Activated CD4-positive, alpha-beta T cell treated with anti-CD3 and anti-CD28 coated beads, Interleukin-2, amount 50 U/mL, for 24 hours (primary cell): ENCODE measurements around the gene ENPP6.
A peak's percentile ranks its signal among the peaks of the same experiment; 100 is the strongest.

Source experiments
- DNase-seq, 2 donors: peaks; one replicate each; pipeline ENCODE4 v3.0.0-alpha.2; 2020; ENCODE audit warnings: low read depth in 1 of 2, low spot score in 1 of 2

ENPP6 gene

DNA sequence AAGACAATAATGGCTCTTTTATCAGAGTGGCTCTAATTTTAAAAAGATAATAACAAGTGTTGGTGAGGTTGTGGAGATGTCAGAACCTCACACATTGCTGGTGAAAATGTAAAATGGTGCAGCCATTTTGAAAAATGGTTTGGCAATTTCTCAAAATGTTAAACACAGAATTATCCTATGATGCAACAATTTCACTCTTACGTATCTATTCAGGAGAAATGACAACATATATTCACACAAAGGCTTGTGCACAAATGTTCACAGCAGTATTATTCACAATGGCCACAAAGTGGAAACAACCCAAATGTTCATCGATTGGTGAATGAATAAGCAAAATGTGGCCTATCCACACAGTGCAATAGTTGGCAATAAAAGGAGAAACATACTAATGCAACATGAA lies 24.7 kb downstream of the ENPP6 start:
- DNase-seq = no peak

DNA sequence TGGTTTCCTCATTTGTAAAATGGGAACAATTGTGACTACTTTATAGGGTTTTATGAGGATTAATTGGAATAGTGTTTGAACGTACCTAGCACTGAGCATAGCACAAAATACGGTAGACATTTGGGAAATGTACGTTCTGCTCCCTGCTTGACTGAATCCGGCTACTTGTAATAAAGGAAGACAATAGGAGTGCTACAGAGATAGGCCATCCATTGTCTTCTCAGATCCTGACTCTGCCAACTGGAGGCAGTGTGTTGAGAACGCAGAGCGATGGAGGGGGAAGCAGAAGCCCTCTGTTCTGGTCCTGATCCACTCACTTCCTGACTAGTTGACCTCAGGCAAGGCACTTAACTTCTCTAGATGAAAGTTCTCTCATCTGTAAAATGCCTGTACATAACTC lies 26.4 kb downstream of the ENPP6 start:
- no peak for DNase-seq

DNA sequence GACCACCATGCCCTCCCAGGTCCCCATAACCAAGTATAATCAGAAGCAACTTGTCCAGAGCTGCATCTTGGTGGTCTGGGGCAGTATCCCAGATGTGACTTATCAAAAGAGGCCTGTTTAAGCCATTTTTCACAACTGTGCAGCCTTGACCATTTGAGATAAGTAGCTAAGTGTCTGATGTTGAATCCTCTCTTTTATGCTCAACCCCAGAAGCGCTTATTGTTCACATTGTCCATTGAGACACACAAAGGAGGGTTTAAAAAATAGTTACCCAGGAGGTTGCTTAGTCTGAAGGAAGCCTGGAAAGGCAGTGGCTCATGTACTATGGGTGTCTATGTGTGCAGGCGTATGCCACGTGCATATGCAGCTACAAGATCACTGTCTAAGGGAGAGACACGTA lies 27.0 kb downstream of the ENPP6 start:
- DNase-seq = no peak

GRCh38 chr4:184189966-184190365 lies 27.7 kb downstream of the ENPP6 start:
- no peak for DNase-seq

GRCh38 chr4:184188443-184189400 lies 29.0 kb downstream of the ENPP6 start:
- no peak for DNase-seq

- DNase-seq = no peak
Observed at GRCh38 chr4:184177271-184177670, 40.4 kb downstream of the ENPP6 start.

DNA sequence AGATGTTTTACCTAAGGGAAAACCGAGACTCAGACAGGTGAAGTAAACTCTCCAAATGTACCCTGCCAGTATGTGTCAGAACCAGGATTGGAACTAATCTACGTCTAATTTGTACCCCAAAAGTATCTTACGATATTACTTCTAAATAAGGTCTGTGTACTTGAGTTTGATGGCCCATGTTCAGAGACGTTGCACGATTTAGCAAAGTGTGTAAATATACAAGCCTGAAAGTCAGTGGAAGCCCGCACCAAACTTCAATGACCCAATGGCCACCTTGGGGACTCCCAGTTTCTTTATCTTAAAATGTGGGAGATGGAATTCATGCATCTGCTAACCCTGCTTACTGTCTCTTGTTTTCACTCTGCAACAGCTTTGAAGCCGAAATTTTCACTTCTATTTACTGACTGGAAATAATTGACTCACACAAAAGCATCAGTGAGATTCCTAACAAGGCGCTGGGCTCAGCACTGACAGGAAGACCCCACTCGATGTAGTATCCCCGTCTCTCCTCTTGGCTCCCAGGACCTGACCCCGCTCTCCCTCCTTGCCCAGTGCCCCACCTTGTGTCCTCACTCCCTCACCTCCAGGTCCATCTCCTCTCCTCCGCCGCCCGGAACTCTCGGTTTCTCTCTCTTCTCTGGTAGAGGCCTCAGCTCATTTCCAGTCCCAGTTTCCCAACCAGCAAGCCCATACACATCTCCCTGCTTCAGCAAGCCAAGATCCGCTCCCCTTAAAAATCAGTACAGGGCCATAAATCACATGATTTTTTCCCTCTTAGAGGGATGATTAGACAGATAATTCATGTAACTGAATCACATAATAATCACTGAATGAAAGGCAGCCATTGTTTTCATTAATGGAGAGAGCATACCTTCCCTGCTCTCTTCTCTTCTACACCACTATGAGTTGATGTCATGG lies 42.8 kb downstream of the ENPP6 start:
- DNase-seq = no peak

GRCh38 chr4:184171011-184171410 lies 46.7 kb downstream of the ENPP6 start:
- no peak for DNase-seq

GRCh38 chr4:184169225-184169867 lies 48.3 kb downstream of the ENPP6 start:
- DNase-seq = no peak

DNA sequence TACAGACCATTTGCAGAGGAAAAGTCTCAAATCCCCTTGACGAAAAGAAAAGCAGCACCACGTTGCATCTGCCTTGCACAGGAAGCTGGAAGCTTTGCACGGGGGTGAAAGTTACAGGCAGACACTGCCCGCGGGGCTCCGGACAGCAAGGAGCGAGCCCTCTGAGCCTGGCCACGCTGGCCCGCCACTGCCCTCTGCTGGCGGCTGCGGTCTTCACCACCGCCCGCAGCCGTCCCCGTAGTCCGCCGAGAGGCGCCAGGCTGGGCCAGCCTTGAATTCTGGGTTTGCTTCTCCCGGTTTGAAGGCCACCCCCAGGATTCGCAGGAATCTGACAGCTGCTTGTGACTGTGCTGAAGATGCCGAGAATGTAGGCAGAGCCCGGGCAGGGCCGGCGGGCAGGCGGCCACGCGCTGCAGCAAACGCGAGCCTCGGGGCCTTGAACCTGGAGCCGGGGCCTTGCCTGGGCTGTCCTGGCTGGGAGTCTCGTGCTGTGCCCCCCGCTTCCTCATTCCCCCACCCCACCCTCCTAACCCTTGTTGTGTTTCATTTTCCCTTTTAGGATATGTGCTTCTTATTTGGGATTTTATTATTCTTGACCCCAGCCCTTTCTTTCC lies 49.2 kb downstream of the ENPP6 start:
- DNase-seq = peak; percentile 3 to 43

GRCh38 chr4:184167576-184167975 lies 50.1 kb downstream of the ENPP6 start:
- no peak for DNase-seq

DNA sequence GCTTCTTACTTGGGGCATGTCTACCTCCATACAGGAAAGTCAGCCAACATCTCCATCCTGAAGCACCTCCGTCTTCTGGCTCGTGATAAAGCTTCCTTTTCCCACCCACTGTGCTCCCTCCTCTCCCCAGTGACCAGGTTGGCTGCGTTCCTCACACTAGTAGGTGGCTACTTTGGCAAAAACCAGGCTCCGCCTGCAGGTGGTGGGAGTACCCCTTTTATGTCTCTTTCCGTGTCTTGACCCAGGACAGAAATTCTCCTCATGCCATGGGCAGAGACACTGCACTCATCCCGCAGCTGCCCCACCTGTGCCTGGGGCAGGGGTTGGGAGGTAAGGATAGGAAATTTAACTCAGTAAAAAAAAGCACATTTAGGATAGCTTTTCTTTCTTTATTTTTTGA lies 50.9 kb downstream of the ENPP6 start:
- DNase-seq = no peak

DNA sequence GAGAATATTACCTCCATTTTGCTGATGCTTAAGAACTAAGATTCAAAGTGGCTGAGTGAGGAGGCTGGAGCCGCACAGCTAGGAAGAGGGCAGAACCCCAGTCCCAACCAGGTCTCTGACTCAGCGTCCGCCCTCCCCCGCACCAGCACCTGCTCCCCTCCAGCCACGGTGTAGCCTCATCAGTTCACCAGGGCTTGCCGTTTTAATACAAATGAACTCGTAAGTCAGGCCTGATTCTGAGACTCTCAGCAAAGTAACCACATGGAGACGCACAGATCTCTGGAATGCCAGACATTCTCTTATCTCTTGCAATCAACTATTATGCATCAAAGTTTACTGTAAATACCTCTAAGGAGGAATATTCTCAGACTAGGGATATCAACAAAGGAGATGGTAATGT lies 52.4 kb downstream of the ENPP6 start:
- no peak for DNase-seq

DNA sequence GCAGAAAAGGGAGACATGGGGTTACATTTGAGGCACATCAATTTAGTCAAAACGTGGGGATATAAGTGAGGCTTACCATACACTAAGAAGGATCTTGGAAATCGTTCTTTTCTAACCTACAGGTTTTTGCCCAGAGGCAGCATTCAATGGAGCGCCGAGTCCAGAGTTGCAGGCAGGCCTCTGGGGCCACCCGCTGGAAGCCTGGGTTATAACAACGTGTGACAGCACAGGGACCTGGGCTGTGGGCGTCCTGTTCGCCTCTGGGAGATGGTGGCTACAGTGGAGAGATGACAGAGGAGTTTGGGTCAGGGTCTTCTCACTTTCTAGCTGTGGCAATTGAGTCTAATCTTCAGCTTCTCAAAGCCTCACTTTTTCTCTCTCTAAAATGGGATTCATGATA lies 53.9 kb downstream of the ENPP6 start:
- no peak for DNase-seq

DNA sequence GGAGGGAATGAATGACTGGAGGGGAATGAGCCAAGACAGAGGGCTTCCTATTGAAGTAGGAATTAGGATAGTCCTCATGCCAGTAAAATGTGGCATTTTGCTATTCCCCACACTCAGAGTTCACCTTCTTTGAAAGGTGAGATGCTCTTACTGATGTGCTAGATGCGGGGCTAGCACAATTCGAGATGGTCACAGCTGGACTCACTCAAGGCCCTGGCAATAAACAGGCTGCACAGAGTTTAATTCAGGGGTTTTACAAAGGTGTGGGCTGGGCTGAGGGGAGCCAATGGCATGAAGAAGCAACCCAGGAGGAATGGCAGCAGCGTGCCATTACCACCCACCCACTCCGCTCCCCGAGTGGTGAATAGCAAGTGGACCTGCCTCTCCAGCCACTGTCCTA lies 55.1 kb downstream of the ENPP6 start:
- DNase-seq = no peak

GRCh38 chr4:184157322-184157721 lies 60.4 kb downstream of the ENPP6 start:
- no peak for DNase-seq

DNA sequence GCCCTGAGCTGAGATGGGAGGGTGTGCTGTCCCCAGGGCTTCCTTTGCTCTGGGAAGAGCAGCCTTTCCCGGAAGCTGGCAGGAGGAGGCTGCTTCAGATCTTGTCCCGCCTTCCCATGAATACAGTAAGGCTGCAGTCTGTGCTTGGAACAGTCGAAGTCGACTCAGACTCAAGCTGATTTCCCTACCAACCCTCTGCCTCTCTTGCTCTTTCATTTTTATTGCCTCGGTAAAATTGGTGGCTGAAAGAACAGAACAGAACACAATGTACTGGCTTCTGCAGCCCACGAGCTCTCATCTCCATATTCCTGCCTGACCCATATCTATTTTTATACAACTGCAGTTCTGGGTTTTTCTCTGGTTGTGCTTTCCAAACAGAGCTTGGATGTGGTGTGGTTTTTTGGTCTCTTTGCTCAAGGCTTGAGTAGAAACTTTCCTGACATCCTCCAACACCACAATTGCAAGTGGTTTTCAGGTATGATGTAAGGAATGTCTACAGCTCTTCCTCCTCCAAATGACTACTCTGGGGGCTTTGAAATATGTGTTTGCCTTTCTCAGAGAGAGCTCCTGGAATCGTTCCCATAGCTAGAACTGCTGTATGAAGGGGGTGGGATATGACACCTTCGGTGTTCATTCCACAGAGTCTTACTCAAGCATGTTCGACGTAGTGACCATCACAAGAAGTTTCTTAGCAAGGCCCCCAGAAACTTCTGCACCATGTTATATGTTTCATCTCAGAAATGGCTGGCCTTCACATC lies 61.3 kb downstream of the ENPP6 start:
- DNase-seq = no peak

GRCh38 chr4:184154199-184154598 lies 63.5 kb downstream of the ENPP6 start:
- no peak for DNase-seq

- no peak for DNase-seq
Observed at GRCh38 chr4:184153781-184154180, 63.9 kb downstream of the ENPP6 start.

DNA sequence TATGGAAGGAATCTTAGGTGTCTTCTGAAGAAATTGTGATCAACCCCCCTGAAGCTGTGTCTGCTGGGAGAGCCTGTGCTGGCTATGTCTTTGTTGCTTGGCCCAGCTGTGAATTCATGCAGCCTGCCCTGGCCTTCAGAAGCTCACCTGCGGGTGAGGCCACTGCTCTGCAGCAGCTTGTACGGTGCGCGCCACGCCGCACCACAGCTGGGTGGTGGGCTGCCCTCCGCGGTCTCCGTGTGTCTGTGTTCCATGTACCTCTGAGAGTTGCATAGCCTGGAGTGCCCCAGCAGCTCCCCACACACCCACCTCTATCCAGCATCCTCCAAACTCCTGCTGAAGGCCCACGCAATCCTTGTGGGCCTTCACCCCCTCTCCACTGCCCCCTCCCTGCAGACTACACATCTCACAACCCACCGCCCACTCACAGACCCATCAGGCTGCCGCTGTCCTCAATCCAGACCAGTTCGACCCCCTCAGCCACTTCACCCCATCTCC lies 65.6 kb downstream of the ENPP6 start:
- no peak for DNase-seq
